HG03060 (cell line): ENCODE measurements around the gene OMG.
"Not testable (repeated sequence)": the region's sequence is repeated elsewhere in the genome, so short reads cannot be mapped to it uniquely, and the experiment has no call there.

ENCODE experiments used
- ATAC-seq: cut with Tn5 transposase; IDR thresholded peaks from one replicate; pipeline ENCODE4 v1.9.1; 2021; ENCODE audit warnings: low read depth, moderate number of reproducible peaks; ENCODE audit not compliant: unreplicated experiment

Gene OMG

GRCh38 chr17:31297090-31297489 is at the start of gene OMG:
TSS of gene OMG (minus strand) at chr17:31297239. CDS start at chr17:31296331, 908 bp downstream.
- no peak for ATAC-seq

- ATAC-seq = not testable (repeated sequence)
Observed at GRCh38 chr17:31345191-31345747, 48.2 kb upstream of the OMG start.

GRCh38 chr17:31339906-31340661 is 43.0 kb upstream of the OMG start:
- ATAC-seq = no peak

GRCh38 chr17:31329221-31329620 is 32.2 kb upstream of the OMG start:
- no peak for ATAC-seq

GRCh38 chr17:31328160-31328535 is 31.1 kb upstream of the OMG start:
- no peak for ATAC-seq

GRCh38 chr17:31327534-31328159 is 30.6 kb upstream of the OMG start:
- ATAC-seq = no peak

- no peak for ATAC-seq
Observed at GRCh38 chr17:31323551-31323950, 26.5 kb upstream of the OMG start.

GRCh38 chr17:31321966-31322365 is 24.9 kb upstream of the OMG start:
- no peak for ATAC-seq

- no peak for ATAC-seq
Observed at GRCh38 chr17:31321481-31321880, 24.4 kb upstream of the OMG start, which contains the start of gene EVI2A. TSS of gene EVI2A (minus strand) at chr17:31321622. CDS start at chr17:31319013, 2,609 bp downstream.

GRCh38 chr17:31320791-31321190 is 23.8 kb upstream of the OMG start:
- ATAC-seq = no peak

GRCh38 chr17:31320241-31320640 is 23.2 kb upstream of the OMG start:
- no peak for ATAC-seq

- no peak for ATAC-seq
Observed at GRCh38 chr17:31318851-31319661, 22.0 kb upstream of the OMG start.

GRCh38 chr17:31318298-31318801 is 21.3 kb upstream of the OMG start:
- no peak for ATAC-seq

GRCh38 chr17:31314782-31315100 is 17.7 kb upstream of the OMG start:
- ATAC-seq = no peak

GRCh38 chr17:31313982-31314781 is 17.1 kb upstream of the OMG start, which contains the start of gene EVI2B:
TSS of gene EVI2B (minus strand) at chr17:31314054. CDS start at chr17:31305609, 8,445 bp downstream.
- ATAC-seq = peak; percentile 41

GRCh38 chr17:31312223-31312622 is 15.2 kb upstream of the OMG start:
- not testable (repeated sequence) for ATAC-seq

GRCh38 chr17:31311526-31311925 is 14.5 kb upstream of the OMG start:
- ATAC-seq = no peak

GRCh38 chr17:31310886-31311285 is 13.8 kb upstream of the OMG start:
- ATAC-seq = no peak

GRCh38 chr17:31310260-31310659 is 13.2 kb upstream of the OMG start:
- ATAC-seq = no peak

- no peak for ATAC-seq
Observed at GRCh38 chr17:31309556-31309955, 12.5 kb upstream of the OMG start.
